Psoas muscle (tissue), 8 donors: ENCODE measurements around the gene PPP2CA. TPM values are rescaled to one million over a fixed set of nuclear protein-coding genes. Genes with fewer than 3 reads are reported as not detected.
"Not testable (repeated sequence)": the region's sequence is repeated elsewhere in the genome, so short reads cannot be mapped to it uniquely, and the experiment has no call there.

Source experiments
- ATAC-seq, 4 donors: fragments of 200-7000 bp; cut with Tn5 transposase; one replicate each; pipeline ENCODE4 v1.9.1; 2020; ENCODE audit warnings: moderate library complexity in 3 of 4, mild to moderate bottlenecking in 2 of 4
- DNase-seq, 2 donors: peaks; one replicate each; pipeline ENCODE4 v3.0.0-alpha.2; 2020
- H3K27ac ChIP-seq: fragments of 200-600 bp; one replicate; pipeline ENCODE4 v1.8.0; 2022
- H3K27me3 ChIP-seq, 3 donors: fragments of 200-600 bp in 1 of 3; one replicate each; pipeline versions ENCODE4 v1.6.1 to v1.8.0; 2013 to 2022; ENCODE audit warnings: low read length in 2 of 3, mild to moderate bottlenecking in 2 of 3, moderate library complexity in 1 of 3; ENCODE audit not compliant: insufficient read depth in 3 of 3
- H3K36me3 ChIP-seq, 2 donors: fragments of 200-600 bp in 1 of 2; one replicate each; pipeline versions ENCODE4 v1.6.1 to v1.8.0; 2013 to 2022; ENCODE audit warnings: low read depth in 1 of 2, mild to moderate bottlenecking in 1 of 2, moderate library complexity in 1 of 2; ENCODE audit not compliant: insufficient read depth in 1 of 2
- H3K4me1 ChIP-seq: fragments of 200-600 bp; one replicate; pipeline ENCODE4 v1.8.0; 2022
- H3K4me3 ChIP-seq: fragments of 200-600 bp; one replicate; pipeline ENCODE4 v1.8.0; 2022; ENCODE audit warnings: mild to moderate bottlenecking
- H3K9me3 ChIP-seq: fragments of 200-600 bp; one replicate; pipeline ENCODE4 v1.8.0; 2022
- CTCF ChIP-seq: fragments of 200-600 bp; IDR thresholded peaks from one replicate; pipeline ENCODE4 v1.8.0; 2022; ENCODE audit warnings: antibody characterized with exemption
- WGBS, 3 donors: extraction: QIAGEN DNeasy Blood & Tissue Kit; methylation state at CpG; one replicate each; pipeline versions ENCODE4 v1.1.6 to v1.1.7; 2013; 5-methylcytosine and 5-hydroxymethylcytosine counted together
- intact Hi-C, 2 donors: fragments of 100-400 bp; cut with DNase I; formaldehyde crosslinking; loops; one replicate each; pipeline versions ENCODE4 v1.11.0 to v1.14.2; 2022
- polyA plus RNA-seq, 3 donors: library from polyadenylated mRNA; stranded (reverse); fragments of 200-250 nt; gene quantifications; one replicate each; pipeline ENCODE4 v1.2.3, GENCODE V29; 2013
- total RNA-seq, 4 donors: library from RNA; stranded (reverse); fragmentation: NEBNext Ultra II Directional in 2 of 4; extraction: Animal tissue kit (Norgen Biotek cat#: 25700) in 2 of 4; gene quantifications; one replicate each; pipeline versions ENCODE4 v1.2.1 to v1.2.4, GENCODE V29; 2021 to 2023
- donor health status: healthy with polysubstance abuse.
- donor health status: DM: no; HTN: no; CAD: no; lungs with moderate emphysema.
- donor health status: Bipolar disorder and iron deficiency.
- donor health status: healthy.
- donor health status: DM: yes; HTN: yes; CAD: no.
- donor health status: DM: no; HTN: no; CAD: no.
- donor health status: DM: no; HTN: no; CAD: no.
- donor health status: DM: yes; HTN: yes; CAD: no.

Gene PPP2CA
- total and polyA plus RNA-seq, 7 donors: 53.0 to 140 (median 107) TPM

- Histone ChIP-seq H3K27me3 (no peaks in the 10 kb centered on the region), H3K36me3 (peaks cover 0 to 2% of the 10 kb centered on the region in 2 donors), H3K4me1 (peaks cover 65% of the 10 kb centered on the region), H3K27ac (no peak overlapping the region), H3K9me3 (no peaks in the 10 kb centered on the region), H3K4me3 (no peak overlapping the region)
- WGBS, 3 donors: 54 to 73% (median 60%) methylated on average over 2 of the region's 2 CpGs
- intact Hi-C loops: no loop called here
- ATAC-seq: no peak
- no peak for TF ChIP-seq CTCF
- no peak for DNase-seq
Measured at GRCh38 chr5:134215757-134216156, 10.1 kb downstream of the PPP2CA start.

DNA sequence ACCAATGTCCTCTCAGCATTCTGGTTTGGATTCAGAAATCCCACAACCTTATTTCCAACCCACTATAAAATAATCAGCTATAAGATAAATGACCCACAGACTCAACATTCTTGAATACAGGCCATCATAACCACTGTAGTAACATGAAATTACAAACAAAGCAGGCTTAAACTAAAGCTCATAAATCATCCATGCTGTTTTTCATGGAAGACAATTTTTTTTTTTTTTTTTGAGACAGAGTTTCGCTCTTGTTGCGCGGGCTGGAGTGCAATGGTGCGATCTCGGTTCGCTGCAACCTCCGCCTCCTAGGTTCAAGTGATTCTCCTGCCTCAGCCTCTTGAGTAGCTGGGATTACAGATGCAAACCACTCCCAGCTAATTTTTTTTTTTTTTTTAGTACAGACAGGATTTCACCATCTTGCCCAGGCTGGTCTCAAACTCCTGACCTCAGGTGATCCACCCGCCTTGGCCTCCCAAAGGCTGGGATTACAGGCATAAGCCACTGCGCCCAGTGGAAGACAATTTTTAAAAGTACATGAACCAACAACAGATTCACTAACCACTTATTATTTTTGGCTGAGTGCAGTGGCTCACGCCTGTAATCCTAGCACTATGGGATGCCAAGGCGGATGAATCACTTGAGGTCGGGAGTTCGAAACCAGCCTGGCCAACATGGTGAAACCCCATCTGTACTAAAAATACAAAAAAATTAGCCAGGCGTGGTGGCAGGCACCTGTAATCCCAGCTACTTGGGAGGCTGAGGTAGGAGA, 14.4 kb downstream of the PPP2CA start:
- not testable (repeated sequence) for H3K27ac ChIP-seq

DNA sequence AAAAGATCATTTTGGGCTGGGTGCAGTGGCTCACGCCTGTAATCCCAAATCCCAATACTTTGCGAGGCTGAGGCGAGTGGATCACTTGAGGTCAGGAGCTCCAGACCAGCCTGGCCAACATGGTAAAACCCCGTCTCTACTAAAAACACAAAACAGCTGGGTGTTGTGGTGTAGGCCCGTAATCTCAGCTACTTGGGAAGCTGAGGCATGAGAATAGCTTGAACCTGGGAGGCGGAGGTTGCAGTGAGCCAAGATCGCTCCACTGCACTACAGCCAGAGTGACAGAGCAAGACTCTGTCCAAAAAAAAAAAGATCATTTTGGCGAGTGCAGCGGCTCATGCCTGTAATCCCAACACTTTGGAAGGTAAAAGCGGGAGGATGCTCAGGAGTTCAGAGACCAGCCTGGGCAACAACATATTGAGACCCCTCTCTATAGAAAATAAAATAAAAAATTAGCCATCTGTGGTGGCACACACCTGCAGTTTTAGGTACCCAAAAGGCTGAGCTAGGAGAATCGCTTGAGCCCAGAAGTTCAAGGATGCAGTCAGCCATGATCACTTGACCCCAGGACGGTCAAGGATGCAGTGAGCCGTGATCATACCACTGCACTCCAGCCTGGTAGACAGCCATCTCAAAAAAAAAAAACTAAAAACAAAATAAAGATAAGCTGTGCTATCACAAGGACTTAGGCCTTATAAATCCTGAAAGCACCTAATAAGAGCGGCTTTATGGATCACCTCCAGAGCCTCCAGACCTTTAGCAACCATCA, 16.2 kb downstream of the PPP2CA start:
- 37 to 51% (median 40%) methylated on average over 14 of the region's 14 CpGs for WGBS, 3 donors
- ATAC-seq: peak in 3 of 4 donors; percentile 26 to 54 (median 31)
- H3K4me1 ChIP-seq: peaks cover 41% of the 10 kb centered on the region
- no peak overlapping the region for H3K4me3 ChIP-seq
- peaks cover 0 to 15% of the 10 kb centered on the region in 2 donors for H3K36me3 ChIP-seq
- DNase-seq: no peak
- no peaks in the 10 kb centered on the region for H3K9me3 ChIP-seq
- no peak overlapping the region for H3K27ac ChIP-seq
- H3K27me3 ChIP-seq: no peaks in the 10 kb centered on the region
- TF ChIP-seq CTCF: no peak
- intact Hi-C loops: no loop called here

More for the DNA sequence above, 14.4 kb downstream of the PPP2CA start:
- WGBS, 3 donors: 80 to 84% (median 82%) methylated on average over 14 of the region's 14 CpGs
- H3K4me3 ChIP-seq, H3K9me3 ChIP-seq, intact Hi-C loops, DNase-seq, H3K27me3 ChIP-seq, H3K36me3 ChIP-seq: not testable (repeated sequence)
- ATAC-seq: peak in 2 of 4 donors; percentile 18 to 40
- peaks cover 57% of the 10 kb centered on the region for H3K4me1 ChIP-seq

GRCh38 chr5:134207696-134208095, 18.2 kb downstream of the PPP2CA start:
- peaks cover 5 to 35% of the 10 kb centered on the region in 2 donors for H3K36me3 ChIP-seq
- peaks cover 32% of the 10 kb centered on the region for H3K4me1 ChIP-seq
- no peak for TF ChIP-seq CTCF
- no peak overlapping the region for H3K27ac ChIP-seq
- H3K9me3 ChIP-seq: no peaks in the 10 kb centered on the region
- H3K27me3 ChIP-seq: no peaks in the 10 kb centered on the region
- ATAC-seq (no peak), DNase-seq (no peak)
- no peak overlapping the region for H3K4me3 ChIP-seq
- 75 to 84% (median 83%) methylated on average over 1 of the region's 1 CpG for WGBS, 3 donors
- intact Hi-C loops: no loop called here

DNA sequence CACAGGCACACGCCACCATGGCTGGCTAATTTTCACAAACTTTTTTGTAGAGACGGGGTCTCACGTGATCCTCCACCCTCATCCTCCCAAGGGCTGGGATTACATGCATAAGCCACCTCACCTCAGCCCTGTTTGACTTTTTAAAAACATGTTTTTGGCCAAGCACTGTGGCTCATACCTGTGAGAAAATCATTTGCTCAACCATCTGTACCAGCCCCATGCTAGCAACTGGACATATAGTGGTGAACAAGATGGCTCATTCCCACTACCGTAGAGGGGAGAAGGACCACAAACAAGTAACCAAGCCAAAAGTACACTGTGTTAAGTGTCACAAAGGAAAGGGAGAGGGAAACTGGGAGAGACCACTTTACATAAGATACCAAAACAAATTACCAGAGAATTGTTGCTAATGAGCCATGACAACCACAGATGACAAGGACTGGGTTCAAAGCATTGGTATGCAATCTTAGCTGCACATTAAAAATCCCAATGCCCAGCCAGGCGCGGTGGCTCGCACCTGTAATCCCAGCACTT, 19.2 kb downstream of the PPP2CA start:
- H3K27me3 ChIP-seq: no peaks in the 10 kb centered on the region
- H3K4me1 ChIP-seq: peaks cover 32% of the 10 kb centered on the region
- ATAC-seq (no peak), DNase-seq (no peak)
- no peak for TF ChIP-seq CTCF
- WGBS, 3 donors: 65 to 70% (median 66%) methylated on average over 7 of the region's 7 CpGs
- no peak overlapping the region for H3K4me3 ChIP-seq
- intact Hi-C loops: no loop called here
- peaks cover 5 to 45% of the 10 kb centered on the region in 2 donors for H3K36me3 ChIP-seq
- no peak overlapping the region for H3K27ac ChIP-seq
- H3K9me3 ChIP-seq: no peaks in the 10 kb centered on the region
